Lower leg skin (tissue), 3 donors: ENCODE results near the gene USP26.

Experiments
- POLR2A ChIP-seq, 2 donors: fragments of 450-650 bp; IDR thresholded peaks; one replicate each; pipeline ENCODE4 v1.6.1; 2016 to 2017; ENCODE audit warnings: antibody characterized with exemption in 2 of 2, mild to moderate bottlenecking in 1 of 2, moderate library complexity in 1 of 2
- TF ChIP-seq, protein P1 (sequence below), 3 donors: fragments of 450-650 bp; IDR thresholded peaks; one replicate each; pipeline ENCODE4 v1.5.1; 2016; ENCODE audit warnings: antibody characterized with exemption in 3 of 3, mild to moderate bottlenecking in 3 of 3, moderate library complexity in 2 of 3

DNA sequence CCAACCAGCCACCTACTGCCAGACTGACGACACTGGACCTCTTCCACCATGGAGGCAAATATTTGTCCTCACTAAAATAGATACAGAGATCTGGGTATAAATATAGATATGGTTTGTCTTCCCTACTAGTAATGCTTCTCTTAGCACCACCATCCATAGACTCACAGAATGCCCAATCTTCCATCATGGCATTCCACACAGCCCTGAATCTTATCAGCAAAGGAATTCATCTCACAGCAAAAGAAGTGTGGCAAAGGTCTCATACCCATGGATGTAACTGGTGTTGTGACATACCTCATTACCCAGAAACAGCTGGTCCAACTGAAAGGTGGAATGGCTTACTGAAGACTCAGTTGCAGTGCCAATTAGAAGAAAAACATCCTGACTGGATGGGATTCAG is 91.3 kb downstream of the USP26 start:
- TF ChIP-seq, protein P1, sequence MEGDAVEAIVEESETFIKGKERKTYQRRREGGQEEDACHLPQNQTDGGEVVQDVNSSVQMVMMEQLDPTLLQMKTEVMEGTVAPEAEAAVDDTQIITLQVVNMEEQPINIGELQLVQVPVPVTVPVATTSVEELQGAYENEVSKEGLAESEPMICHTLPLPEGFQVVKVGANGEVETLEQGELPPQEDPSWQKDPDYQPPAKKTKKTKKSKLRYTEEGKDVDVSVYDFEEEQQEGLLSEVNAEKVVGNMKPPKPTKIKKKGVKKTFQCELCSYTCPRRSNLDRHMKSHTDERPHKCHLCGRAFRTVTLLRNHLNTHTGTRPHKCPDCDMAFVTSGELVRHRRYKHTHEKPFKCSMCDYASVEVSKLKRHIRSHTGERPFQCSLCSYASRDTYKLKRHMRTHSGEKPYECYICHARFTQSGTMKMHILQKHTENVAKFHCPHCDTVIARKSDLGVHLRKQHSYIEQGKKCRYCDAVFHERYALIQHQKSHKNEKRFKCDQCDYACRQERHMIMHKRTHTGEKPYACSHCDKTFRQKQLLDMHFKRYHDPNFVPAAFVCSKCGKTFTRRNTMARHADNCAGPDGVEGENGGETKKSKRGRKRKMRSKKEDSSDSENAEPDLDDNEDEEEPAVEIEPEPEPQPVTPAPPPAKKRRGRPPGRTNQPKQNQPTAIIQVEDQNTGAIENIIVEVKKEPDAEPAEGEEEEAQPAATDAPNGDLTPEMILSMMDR (IDR thresholded peaks at IDR 0.05): no peak
- TF ChIP-seq POLR2A (IDR thresholded peaks at IDR 0.05): no peak
